Measurements from ENCODE around the gene SLX1A. TPM values are rescaled to one million over a fixed set of nuclear protein-coding genes. Genes with fewer than 3 reads are reported as not detected.
A peak's percentile ranks its signal among the peaks of the same experiment; 100 is the strongest.
"Not testable (repeated sequence)": the region's sequence is repeated elsewhere in the genome, so short reads cannot be mapped to it uniquely, and the experiment has no call there.

Gene SLX1A
- 13.7 TPM for total RNA-seq

GRCh38 chr16:30193615-30194014 is at the start of gene SLX1A, which contains the start of gene BOLA2B:
SLX1A (plus strand) TSS chr16:30193875; CDS start chr16:30194085, 210 bp downstream.
BOLA2B (minus strand) TSS chr16:30193666; CDS start chr16:30193595, 71 bp downstream.
- DNase-seq, result not testable (repeated sequence)

- no peak for DNase-seq
These were observed 49.7 kb upstream of the SLX1A start for GRCh38 chr16:30144017-30144416.

GRCh38 chr16:30144917-30145316 is 48.8 kb upstream of the SLX1A start:
- no peak for DNase-seq

GRCh38 chr16:30145657-30146056 is 48.0 kb upstream of the SLX1A start:
- DNase-seq, result no peak

GRCh38 chr16:30147843-30148510 is 45.7 kb upstream of the SLX1A start:
- no peak for DNase-seq

GRCh38 chr16:30149250-30149930 is 44.3 kb upstream of the SLX1A start:
- no peak for DNase-seq

- no peak for DNase-seq
These were observed 42.6 kb upstream of the SLX1A start for GRCh38 chr16:30151091-30151490.

- DNase-seq, result no peak
These were observed 41.2 kb upstream of the SLX1A start for GRCh38 chr16:30152517-30152916.

- DNase-seq, result no peak
These were observed 38.5 kb upstream of the SLX1A start for GRCh38 chr16:30155188-30155587.

- DNase-seq, result no peak
These were observed 36.5 kb upstream of the SLX1A start for GRCh38 chr16:30157214-30157613.

- DNase-seq, result no peak
These were observed 30.1 kb upstream of the SLX1A start for GRCh38 chr16:30163538-30163937.

- no peak for DNase-seq
These were observed 27.3 kb upstream of the SLX1A start for GRCh38 chr16:30166202-30166902.

- not testable (repeated sequence) for DNase-seq
These were observed 24.9 kb upstream of the SLX1A start for GRCh38 chr16:30168746-30169145.

- DNase-seq, result not testable (repeated sequence)
These were observed 24.3 kb upstream of the SLX1A start for GRCh38 chr16:30169416-30169815.

- DNase-seq, result not testable (repeated sequence)
These were observed 23.5 kb upstream of the SLX1A start for GRCh38 chr16:30170145-30170544.

GRCh38 chr16:30173054-30173453 is 20.6 kb upstream of the SLX1A start:
- no peak for DNase-seq

- not testable (repeated sequence) for DNase-seq
These were observed 16.8 kb upstream of the SLX1A start for GRCh38 chr16:30176876-30177275.

- DNase-seq, result no peak
These were observed 14.5 kb upstream of the SLX1A start for GRCh38 chr16:30179195-30179594.

GRCh38 chr16:30179931-30180330 is 13.7 kb upstream of the SLX1A start:
- DNase-seq, result no peak

GRCh38 chr16:30180741-30181140 is 12.9 kb upstream of the SLX1A start:
- no peak for DNase-seq

GRCh38 chr16:30183233-30184095 is 10.2 kb upstream of the SLX1A start, which contains the start of gene CORO1A:
CORO1A (plus strand) TSS chr16:30183602; CDS start chr16:30185210, 1,608 bp downstream.
- peak; percentile 87 for DNase-seq

Measured in tongue (tissue), 2 donors.